GM12878 (cell line): ENCODE results near the gene ANKRD33B. TPM values are rescaled to one million over a fixed set of nuclear protein-coding genes. Genes with fewer than 3 reads are reported as not detected.
"Not testable (repeated sequence)": the region's sequence is repeated elsewhere in the genome, so short reads cannot be mapped to it uniquely, and the experiment has no call there.

Experiments used
- ATAC-seq: fragments of 200-7000 bp; cut with Tn5 transposase; 3 replicates; pipeline ENCODE4 v1.9.1; 2020; ENCODE audit warnings: mild to moderate bottlenecking, moderate library complexity
- BruUV-seq: library from RNA; stranded (reverse); fragments of 400-500 nt; replicated peaks from 2 replicates; lab custom pipeline; 2021; lab: Mats Ljungman, UMichigan
- CTCF ChIA-PET: fragments of 300-600 bp; sonication (Branson Sonifier 250); formaldehyde crosslinking; extraction: SDS; loops from one replicate; lab custom pipeline; 2021; ENCODE audit warnings: inconsistent platforms; lab: Yijun Ruan, JAX
- POLR2A ChIA-PET: fragments of 350-600 bp; formaldehyde crosslinking; extraction: SDS; loops from one replicate; lab custom pipeline; 2021; ENCODE audit warnings: inconsistent platforms; lab: Charles Lee
- RAD21 ChIA-PET: fragments of 300-600 bp; sonication (Branson Sonifier 250); formaldehyde crosslinking; loops from one replicate; lab custom pipeline; 2023; ENCODE audit warnings: antibody characterized with exemption; ENCODE audit not compliant: unreplicated experiment; lab: Charles Lee
- SMC1A ChIA-PET: fragments of 300-600 bp; sonication (Branson Sonifier 250); formaldehyde crosslinking; loops from one replicate; lab custom pipeline; 2023; ENCODE audit not compliant: unreplicated experiment, uncharacterized antibody; lab: Charles Lee
- DNase-seq: peaks from one replicate; pipeline ENCODE4 v3.0.0-alpha.2; 2011; ENCODE audit warnings: low read depth, low spot score
- FAIRE-seq: peaks from 3 replicates; lab custom pipeline; 2011; peaks lifted over from hg19 to GRCh38; lab: Jason Lieb, UNC
- H2AFZ ChIP-seq: 2 replicates; pipeline ENCODE4 v1.6.0; 2011; ENCODE audit warnings: low read depth, low read length, control low read depth; ENCODE audit not compliant: control insufficient read depth
- H3K27ac ChIP-seq: 2 replicates; pipeline ENCODE4 v1.5.1; 2011; ENCODE audit warnings: control low read depth; ENCODE audit not compliant: control insufficient read depth, insufficient read depth
- H3K27me3 ChIP-seq, 2 experiments: replicated peaks in 1 of 2; 2 replicates each; pipeline versions ENCODE4 v1.6.0 to v1.6.1; 2011; ENCODE audit warnings: low read length in 1 of 2; ENCODE audit not compliant: control insufficient read depth in 2 of 2, insufficient read depth in 2 of 2
- H3K36me3 ChIP-seq, 2 experiments: 2 replicates each; pipeline ENCODE4 v1.5.1; 2011; ENCODE audit warnings: low read length in 1 of 2; ENCODE audit not compliant: control insufficient read depth in 2 of 2, insufficient read depth in 2 of 2
- H3K4me1 ChIP-seq: 2 replicates; pipeline ENCODE4 v1.6.1; 2011; ENCODE audit warnings: mild to moderate bottlenecking, low read length, moderate library complexity, mixed read lengths; ENCODE audit not compliant: control insufficient read depth, insufficient read depth
- H3K4me2 ChIP-seq: 2 replicates; pipeline ENCODE4 v1.6.0; 2011; ENCODE audit warnings: control low read depth; ENCODE audit not compliant: control insufficient read depth, insufficient read depth
- H3K4me3 ChIP-seq: fragments of 200-600 bp; sonication (generic); 2 replicates; pipeline ENCODE4 v1.5.1; 2016
- H3K79me2 ChIP-seq: 2 replicates; pipeline ENCODE4 v1.6.0; 2011; ENCODE audit warnings: low read length; ENCODE audit not compliant: control insufficient read depth, insufficient read depth
- H3K9ac ChIP-seq: 2 replicates; pipeline ENCODE4 v1.8.0; 2011; ENCODE audit warnings: low read length, control low read depth, mixed read lengths; ENCODE audit not compliant: control insufficient read depth, insufficient read depth
- H3K9me3 ChIP-seq: replicated peaks from 3 replicates; pipeline ENCODE4 v1.5.1; 2011; ENCODE audit warnings: mild to moderate bottlenecking, low read length; ENCODE audit not compliant: control insufficient read depth, insufficient read depth
- H4K20me1 ChIP-seq: 2 replicates; pipeline ENCODE4 v1.6.0; 2011; ENCODE audit not compliant: control insufficient read depth, insufficient read depth
- CHD4 ChIP-seq: fragments of 200-600 bp; sonication (generic); IDR thresholded peaks from 2 replicates; pipeline ENCODE4 v1.6.1; 2016; ENCODE audit warnings: mild to moderate bottlenecking
- MYC ChIP-seq: IDR thresholded peaks from 2 replicates; pipeline ENCODE4 v1.6.1; 2011; ENCODE audit warnings: mild to moderate bottlenecking, low read length, moderate library complexity, inconsistent platforms; ENCODE audit not compliant: insufficient read depth, insufficient replicate concordance, insufficient read length, severe bottlenecking
- PKNOX1 ChIP-seq: fragments of 450-650 bp; IDR thresholded peaks from 2 replicates; pipeline ENCODE4 v1.6.1; 2016; ENCODE audit warnings: mild to moderate bottlenecking
- YBX1 ChIP-seq: fragments of 450-650 bp; IDR thresholded peaks from 2 replicates; pipeline ENCODE4 v1.6.1; 2016; ENCODE audit warnings: antibody characterized with exemption
- WGBS: methylation state at CpG from one replicate; pipeline ENCODE4 v1.1.6; 2016; ENCODE audit warnings: low lambda C conversion rate; ENCODE audit not compliant: insufficient replicate concordance, insufficient coverage; ENCODE audit errors: missing lambda C conversion rate; 5-methylcytosine and 5-hydroxymethylcytosine counted together
- in situ Hi-C: fragments of 300-500 bp; cut with MboI; formaldehyde crosslinking; loops from 9 replicates; pipeline ENCODE4 v1.14.3; 2018; ENCODE audit warnings: mixed read lengths
- intact Hi-C: fragments of 100-400 bp; cut with micrococcal nuclease; formaldehyde crosslinking; loops from one replicate; pipeline ENCODE4 v1.14.2; 2022; ENCODE audit not compliant: unreplicated experiment
- polyA plus RNA-seq, 11 experiments: library from polyadenylated mRNA; depleted of rRNA in 4 of 11; unstranded in 6 of 11; stranded (reverse) in 5 of 11; fragments of >200 nt; fragmentation: Nextera tagmentation in 4 of 11; fragmentation: Illumina TruSeq in 1 of 11; extraction: Ambion mirVana in 4 of 11; extraction: Trizol in 1 of 11; gene quantifications; 1 replicate in 1 of 11; 2 replicates in 10 of 11; pipeline versions ENCODE4 v1.2.1 to v1.2.3, GENCODE V29; 2011 to 2016; ENCODE audit warnings: inconsistent platforms in 2 of 11, missing spikeins in 2 of 11, low read depth in 1 of 11
- total RNA-seq, 4 experiments: library from RNA; depleted of rRNA in 3 of 4; stranded (reverse); fragments of >200 nt in 3 of 4; fragmentation: Illumina TruSeq in 1 of 4; extraction: Trizol in 1 of 4; gene quantifications; 2 replicates each; pipeline versions ENCODE4 v1.2.1 to v1.2.3, GENCODE V29; 2013 to 2021

The ANKRD33B gene
- total and polyA plus RNA-seq, 10 of the 15 experiments (the other 5 are each of a cell fraction or from before 2014, with no cell fraction given), result 4.9 to 61.6 (median 15.6) TPM

- no peak for TF ChIP-seq MYC
- no peak for TF ChIP-seq PKNOX1
- no peak for TF ChIP-seq CHD4
- TF ChIP-seq YBX1, result no peak
Observed at GRCh38 chr5:10663489-10664179, 99.8 kb downstream of the ANKRD33B start (continued).

DNA sequence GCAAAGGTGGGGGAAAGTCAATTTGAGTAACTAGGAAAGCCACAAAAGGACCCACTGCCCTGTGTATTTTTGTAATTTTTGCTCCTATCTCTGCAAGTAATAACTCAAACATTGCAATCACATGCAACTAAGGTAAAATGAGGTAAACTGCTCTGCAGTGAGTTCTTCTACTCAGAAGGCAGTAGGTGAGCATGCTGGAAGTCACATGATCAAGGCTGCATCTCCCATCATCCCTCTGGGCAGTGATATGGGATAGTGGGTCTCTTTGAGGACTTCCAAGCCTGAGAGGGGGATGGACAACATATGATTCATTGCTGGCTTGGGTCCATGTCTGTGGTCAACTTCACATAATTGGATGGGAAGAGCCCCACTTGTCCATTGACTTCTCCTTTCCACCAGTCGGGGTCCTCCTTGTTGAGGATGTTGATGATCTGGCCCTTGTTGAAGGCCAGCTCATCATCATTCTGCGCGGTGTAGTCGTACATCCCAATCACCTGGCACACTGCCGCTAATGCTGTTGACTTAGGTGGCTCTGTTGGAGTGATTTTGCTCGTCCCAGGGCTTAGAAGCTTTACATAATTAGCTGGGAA, 100.4 kb downstream of the ANKRD33B start:
- in situ Hi-C loops, H3K79me2 ChIP-seq, H4K20me1 ChIP-seq, H3K4me2 ChIP-seq, H3K4me1 ChIP-seq, RAD21 ChIA-PET, H3K9ac ChIP-seq, H3K36me3 ChIP-seq, H3K27ac ChIP-seq, H3K27me3 ChIP-seq, H3K9me3 ChIP-seq, ATAC-seq, CTCF ChIA-PET, H3K4me3 ChIP-seq, DNase-seq, H2AFZ ChIP-seq, intact Hi-C loops, BruUV-seq: not testable (repeated sequence)
- POLR2A ChIA-PET, result interaction anchor here (0.6 to 1.0 kb wide), 2 partner anchors 20 to 74 kb away, joined by 3 read pairs; no protein-coding TSS in a partner anchor
- WGBS, result 72% methylated on average over 6 of the region's 6 CpGs
- FAIRE-seq, result peak; percentile 64
- SMC1A ChIA-PET, result interaction anchor here (0.7 kb wide), 1 partner anchor 149 kb away, joined by 3 read pairs; no protein-coding TSS in a partner anchor
